ENCODE results near the gene VPS16. TPM values are rescaled to one million over a fixed set of nuclear protein-coding genes. Genes with fewer than 3 reads are reported as not detected.
A peak's percentile ranks its signal among the peaks of the same experiment; 100 is the strongest.

Gene VPS16
- total RNA-seq, 2 donors from 2014 or later, result 22.1 to 24.4 TPM

DNA sequence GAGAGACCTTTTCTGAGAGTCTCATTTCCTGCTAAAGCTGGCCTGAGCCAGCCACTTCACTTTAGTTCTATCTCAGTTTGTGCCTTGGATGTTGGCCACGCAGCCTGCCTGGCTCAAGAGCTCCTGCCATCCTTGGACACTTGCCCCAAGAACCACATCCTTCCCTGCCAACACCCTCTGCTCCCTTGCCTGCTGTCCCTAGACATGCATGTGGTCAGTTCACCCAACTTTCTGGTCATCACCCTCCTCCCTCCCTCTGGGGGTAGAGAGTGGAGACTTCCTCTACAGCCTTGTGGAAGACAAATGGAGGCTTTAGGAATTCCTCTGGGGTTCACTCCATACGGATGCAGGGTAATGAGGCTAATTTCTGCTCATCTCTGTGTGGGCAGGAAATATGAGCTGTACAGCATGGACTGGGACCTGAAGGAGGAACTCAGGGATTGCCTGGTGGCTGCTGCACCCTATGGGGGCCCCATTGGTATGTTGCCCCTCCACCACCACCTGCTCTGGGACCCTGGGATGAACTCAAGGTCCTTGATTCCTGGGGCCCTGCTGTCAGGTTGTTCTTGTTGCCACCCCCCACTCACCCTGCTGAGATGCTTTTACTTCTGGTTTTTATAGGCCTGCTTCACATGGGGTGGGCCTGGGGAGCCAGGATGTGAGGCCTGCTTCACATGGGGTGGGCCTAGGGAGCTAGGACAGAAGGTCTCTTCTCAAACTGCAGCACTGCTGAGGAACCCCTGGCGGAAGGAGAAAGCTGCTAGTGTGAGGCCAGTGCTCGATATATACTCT is 19.0 kb downstream of the VPS16 start:
- ATAC-seq (peak; percentile 79 to 82), DNase-seq (no peak)
- intact Hi-C loops (cut with DNase I), result loop anchor here in 1 of 2 donors (10.0 kb wide), 1 partner anchor 95 kb away; no protein-coding TSS in a partner anchor

DNA sequence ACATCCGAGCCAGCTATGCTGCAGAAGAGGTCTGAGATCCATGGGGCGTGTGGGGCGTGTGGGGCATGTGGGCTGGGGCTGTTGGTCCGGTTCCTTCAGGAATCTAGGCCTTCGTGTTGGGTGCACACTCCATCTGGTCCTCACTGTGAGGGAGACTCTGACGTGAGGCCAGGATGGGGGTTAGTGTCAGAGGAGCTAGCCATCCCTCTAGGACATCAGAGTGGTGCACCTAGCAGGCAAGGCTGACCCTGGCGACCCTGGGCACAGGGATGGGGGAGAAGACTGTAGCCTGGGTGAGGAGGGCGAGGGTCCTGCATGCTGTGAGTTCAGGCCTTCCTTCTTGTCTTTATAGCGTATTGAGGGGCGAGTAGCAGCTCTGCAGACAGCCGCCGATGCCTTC is 24.1 kb downstream of the VPS16 start:
- intact Hi-C loops (cut with DNase I), result no loop called here
- DNase-seq (no peak), ATAC-seq (no peak)

DNA sequence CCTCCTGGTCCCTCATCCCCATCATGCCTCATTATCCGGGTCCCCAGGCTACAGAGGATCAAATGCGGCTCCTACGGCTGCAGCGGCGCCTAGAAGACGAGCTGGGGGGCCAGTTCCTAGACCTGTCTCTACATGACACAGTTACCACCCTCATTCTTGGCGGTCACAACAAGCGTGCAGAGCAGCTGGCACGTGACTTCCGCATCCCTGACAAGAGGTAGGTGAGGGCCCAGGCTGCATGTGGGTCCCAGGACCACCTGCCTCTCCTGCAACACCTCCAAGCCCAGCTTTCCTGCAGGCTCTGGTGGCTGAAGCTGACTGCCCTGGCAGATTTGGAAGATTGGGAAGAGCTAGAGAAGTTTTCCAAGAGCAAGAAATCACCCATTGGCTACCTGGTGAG is 24.6 kb downstream of the VPS16 start:
- ATAC-seq (no peak), DNase-seq (no peak)
- intact Hi-C loops (cut with DNase I), result no loop called here

DNA sequence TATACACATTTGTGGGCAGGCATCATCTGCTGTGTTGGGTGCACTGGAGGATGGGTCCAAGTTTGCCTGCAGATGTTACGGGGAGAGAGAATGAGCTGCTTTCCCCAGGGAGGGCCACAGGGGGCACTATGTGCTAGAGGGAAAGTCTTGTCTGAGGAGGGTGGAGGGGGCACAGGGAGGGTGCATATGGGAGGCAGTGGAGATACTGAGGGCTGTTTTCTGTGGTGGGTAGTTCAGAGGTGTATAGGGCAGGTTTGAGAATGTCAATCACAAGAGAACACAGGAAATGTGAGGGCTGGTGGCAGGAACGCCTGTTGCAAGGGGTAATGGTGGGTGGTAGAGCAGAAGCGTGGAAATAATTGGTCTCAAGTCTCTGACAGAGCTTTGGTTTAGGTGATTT is 25.1 kb downstream of the VPS16 start:
- ATAC-seq (no peak), DNase-seq (no peak)
- intact Hi-C loops (cut with DNase I), result no loop called here

DNA sequence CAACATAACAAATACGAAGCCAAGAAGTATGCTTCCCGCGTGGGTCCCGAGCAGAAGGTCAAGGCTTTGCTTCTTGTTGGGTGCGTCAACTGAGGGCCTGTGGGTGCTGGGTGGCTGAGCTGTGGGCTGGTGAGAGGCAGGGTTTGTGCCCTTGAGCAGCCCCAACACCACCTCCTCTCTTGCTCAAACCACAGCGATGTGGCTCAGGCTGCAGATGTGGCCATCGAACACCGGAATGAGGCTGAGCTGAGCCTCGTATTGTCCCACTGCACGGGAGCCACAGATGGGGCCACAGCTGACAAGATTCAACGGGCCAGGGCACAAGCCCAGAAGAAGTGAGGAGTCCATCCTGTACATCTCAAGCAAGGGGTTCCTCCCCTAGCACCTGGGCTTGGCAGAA is 25.7 kb downstream of the VPS16 start:
- ATAC-seq, result no peak
- intact Hi-C loops (cut with DNase I), result no loop called here
- DNase-seq, result no peak

DNA sequence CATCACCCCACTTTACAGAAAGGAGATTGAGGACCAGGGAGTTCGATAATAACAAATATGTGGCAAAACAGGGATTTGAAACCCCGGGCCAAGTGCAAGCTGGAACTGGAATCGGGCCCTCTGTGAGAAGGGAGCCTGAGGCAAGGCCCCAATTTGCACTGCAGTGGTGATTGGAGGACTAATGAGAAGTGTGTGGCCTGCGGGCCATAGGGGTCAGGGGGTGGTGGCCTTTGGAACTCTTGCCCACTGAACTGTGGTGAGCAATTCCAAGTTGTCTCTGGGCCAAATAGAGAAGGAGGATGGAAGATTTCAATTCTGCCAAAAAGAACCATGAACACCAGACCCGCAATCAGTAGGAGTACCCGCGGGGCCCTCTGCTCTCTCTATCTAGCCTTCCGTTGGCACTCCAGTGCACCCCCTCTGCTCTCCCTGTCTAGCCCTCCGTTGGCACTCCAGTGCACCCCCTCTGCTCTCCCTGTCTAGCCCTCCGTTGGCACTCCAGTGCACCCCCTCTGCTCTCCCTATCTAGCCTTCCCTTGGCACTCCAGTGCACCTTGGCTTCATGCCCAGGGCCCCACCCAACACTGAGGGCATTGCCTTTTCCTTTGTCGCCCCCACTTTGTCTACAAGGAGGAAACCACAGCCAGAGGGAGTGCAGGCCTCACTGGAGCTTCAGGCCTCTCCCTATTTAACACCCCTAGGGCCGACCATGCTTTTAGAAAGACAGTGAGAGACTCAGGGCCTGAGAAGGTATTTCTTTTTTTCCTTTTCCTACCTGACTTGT is 26.7 kb downstream of the VPS16 start:
- ATAC-seq (no peak), DNase-seq (no peak)
- intact Hi-C loops (cut with DNase I), result no loop called here

DNA sequence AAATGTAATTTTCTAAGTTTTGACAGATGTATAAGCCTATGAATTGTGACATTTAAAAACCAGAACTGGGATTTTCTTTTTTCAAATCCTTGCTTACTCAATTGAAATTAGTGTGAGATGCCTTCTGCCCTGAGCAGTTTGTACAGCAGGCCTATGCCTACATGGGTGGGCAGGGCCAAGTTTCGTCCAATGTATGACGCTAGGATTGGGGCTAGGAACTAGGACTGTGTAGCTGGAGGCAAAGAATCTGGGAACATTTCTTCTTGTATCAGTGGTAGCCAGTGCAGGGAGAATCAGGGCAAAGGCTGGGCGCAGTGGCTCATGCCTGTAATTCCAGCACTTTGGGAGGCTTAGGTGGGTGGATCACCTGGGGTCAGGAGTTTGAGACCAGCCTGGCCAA is 28.8 kb downstream of the VPS16 start:
- ATAC-seq (no peak), DNase-seq (no peak)
- intact Hi-C loops (cut with DNase I), result no loop called here

DNA sequence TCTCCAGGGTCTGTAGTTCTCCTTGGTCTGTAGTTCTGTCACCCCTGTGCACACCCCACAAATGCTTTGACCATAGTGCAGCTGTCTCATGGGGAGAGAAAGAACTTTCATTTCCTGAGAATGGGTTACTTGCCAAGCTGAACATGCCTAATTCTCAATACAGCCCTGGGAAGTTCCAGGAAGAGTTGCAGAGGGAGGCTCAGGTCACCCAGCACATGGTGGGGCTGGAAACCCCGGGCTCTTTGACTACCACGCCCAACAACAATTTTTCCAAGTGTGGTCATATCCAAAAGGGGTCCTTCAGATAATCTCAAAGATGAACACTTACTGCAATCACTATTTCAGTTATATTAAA is 30.5 kb downstream of the VPS16 start:
- no peak for DNase-seq
- no peak for ATAC-seq
- intact Hi-C loops (cut with DNase I), result no loop called here

DNA sequence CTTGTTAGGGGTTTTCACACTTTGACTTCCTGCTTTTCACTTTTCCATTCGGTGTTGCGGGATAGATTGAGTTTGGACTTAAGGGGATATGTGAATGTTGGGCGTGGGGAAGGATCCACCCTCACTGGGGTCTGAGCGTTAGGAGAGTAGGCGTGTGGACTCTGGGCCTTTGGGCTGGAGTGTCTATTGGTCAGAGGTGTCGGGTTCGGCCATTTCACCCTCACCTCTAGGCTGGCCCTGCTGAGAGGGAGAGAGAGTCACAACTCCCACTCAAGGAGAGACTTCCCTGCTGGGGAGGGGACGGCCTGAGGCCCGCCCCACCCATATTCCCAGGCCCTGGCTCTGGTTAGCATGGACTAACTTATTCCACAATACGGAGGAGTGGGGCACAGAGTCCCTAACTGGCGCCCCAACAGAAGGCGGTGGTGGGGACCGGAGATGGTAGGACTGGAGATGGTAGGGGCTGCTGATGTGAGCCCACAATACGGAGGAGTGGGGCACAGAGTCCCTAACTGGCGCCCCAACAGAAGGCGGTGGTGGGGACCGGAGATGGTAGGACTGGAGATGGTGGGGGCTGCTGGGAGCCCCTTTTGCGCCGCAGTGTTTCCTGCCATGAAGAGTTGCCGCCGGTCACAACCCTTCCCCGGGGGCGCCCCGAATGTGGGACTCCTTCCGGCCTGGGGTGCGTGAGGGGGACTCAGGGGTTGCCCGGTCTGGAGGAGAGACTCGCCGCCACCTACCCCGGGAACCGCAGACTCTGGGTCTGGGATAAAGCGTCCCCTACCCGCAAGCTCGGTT is 31.3 kb downstream of the VPS16 start:
- peak; percentile 10 to 11 for ATAC-seq
- intact Hi-C loops (cut with DNase I), result no loop called here
- no peak for DNase-seq

DNA sequence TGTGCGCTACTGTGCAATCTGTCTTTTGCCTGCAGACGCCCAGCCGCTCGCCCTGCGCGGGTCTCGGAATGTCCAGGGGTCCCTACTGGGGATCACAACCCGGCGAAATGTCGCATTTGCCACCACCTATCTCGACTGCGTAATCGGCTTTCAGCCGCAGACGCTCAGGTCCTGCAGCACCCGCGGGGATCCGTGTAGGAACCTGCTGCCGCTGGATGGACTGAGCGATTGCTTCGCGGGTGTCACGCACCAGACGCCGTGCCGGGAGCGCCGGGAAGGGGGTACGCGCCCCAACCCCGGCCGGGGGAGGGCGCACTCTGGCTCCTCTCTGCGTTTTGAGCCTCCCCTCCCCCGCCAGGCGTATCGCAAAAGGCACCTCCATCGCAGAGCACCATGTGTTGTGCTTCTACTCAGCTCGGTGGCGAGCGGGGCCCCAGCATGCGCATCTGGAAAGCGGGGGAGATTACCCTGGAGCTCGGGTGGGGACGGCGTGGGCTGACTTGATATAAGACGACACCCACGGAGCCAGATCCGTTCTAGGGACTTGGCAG is 32.0 kb downstream of the VPS16 start:
- ATAC-seq, result peak; percentile 43 to 57
- peak; percentile 68 for DNase-seq
- intact Hi-C loops (cut with DNase I), result no loop called here

DNA sequence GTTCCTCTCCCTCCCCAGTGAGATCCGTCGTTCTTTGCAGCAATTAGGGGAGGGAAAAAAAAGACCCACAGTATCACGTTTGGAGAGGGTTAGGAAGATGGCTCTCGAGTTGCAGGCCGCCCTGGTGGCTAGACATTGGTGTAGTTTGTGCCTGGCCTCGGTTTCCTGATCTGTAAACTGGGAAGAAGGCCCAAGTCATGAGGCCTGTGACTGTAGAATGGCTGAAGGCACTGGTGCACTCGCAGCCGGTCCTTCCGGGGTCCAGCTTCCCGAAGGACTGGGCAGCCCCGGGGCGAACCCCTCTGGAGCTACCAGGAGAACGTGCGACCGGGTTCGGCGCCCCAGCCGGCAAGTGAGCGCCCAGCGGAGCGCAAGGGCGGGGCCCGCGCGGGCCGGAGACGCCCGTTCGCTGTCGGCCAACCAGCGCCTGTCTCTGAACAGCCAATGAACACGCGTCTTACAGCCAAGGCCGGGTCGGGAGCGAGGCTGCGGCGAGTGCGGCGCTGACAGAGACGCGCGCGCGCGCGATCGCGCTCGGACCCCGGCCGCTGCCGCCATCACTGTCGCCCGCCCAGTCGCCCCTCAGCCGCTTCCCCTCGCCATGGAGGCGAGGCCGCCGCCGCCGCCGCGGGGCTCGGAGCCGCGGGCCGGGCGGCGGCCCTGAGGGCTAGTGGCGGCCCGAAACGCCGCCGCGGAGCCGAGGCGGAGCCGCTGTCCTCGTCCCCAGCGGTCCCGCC is 32.6 kb downstream of the VPS16 start, which contains the start of gene PTPRA:
TSS of gene PTPRA (plus strand) at position 472 of the 737 bp plus-strand sequence. CDS start 90,797 bp downstream, outside the sequence.
- peak; percentile 95 for DNase-seq
- intact Hi-C loops (cut with DNase I), result no loop called here
- ATAC-seq, result peak; percentile 97 to 98

DNA sequence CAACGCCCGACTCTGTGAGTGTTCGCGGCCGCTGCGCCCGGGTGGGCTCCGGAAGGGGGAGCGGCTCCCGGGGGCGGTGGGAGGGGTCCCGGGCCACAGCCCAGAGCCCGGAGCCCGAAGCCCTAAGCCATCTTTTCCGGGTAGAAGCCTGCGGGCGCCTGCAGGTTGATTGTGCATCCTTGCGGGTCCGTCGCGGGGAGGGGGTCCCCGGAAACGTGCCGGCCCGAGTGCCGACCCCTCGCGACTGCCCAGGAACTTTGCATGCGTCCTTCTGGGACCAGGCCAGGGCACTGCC is 33.1 kb downstream of the VPS16 start:
- intact Hi-C loops (cut with DNase I), result no loop called here
- DNase-seq, result peak; percentile 72
- peak in 1 of 2 donors; percentile 63 for ATAC-seq

DNA sequence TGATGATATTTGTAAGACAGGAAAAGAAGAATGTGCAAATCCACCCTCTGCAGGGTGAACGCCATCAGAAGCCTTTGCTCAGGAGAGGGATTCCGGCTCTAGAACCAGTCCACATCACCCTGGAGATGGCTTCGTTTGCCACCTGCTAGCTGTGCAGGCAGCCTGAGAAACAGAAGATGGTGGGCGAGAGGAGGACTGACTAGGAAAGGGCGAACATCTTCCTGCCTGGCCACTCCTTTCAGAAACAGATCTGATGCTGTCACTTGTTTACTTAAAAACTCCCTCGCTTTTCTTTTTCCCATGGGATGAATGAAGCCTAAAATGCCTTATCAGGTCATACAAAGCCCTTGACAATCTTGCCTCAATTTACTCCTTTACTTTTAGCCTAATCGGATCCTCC is 33.9 kb downstream of the VPS16 start:
- DNase-seq, result no peak
- intact Hi-C loops (cut with DNase I), result no loop called here
- no peak for ATAC-seq

DNA sequence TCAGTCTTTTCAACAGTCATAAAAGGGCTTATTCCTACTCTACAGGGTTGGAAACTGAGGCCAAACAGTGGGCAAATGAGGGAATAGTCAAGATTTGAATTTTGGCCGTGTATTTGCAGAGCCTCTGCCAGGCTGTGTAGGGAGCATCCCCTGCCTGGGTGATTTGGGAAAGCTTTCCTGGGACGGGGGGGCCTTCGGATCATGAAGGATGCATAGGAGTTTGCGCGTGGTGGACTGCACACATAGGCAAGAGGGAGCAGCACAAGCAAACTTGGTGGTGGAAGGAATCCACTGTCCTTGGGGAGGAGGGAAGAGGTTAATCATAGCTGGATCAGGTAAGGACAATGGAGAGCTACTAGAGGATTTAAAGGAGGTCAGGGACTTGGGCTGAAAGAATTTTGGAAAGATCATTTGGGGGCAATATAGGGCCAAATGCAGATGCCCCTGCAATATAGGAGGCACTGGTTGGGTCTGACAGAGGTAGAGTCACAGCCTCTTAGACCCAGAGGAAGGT is 35.2 kb downstream of the VPS16 start:
- ATAC-seq, result no peak
- intact Hi-C loops (cut with DNase I), result no loop called here
- DNase-seq, result no peak

DNA sequence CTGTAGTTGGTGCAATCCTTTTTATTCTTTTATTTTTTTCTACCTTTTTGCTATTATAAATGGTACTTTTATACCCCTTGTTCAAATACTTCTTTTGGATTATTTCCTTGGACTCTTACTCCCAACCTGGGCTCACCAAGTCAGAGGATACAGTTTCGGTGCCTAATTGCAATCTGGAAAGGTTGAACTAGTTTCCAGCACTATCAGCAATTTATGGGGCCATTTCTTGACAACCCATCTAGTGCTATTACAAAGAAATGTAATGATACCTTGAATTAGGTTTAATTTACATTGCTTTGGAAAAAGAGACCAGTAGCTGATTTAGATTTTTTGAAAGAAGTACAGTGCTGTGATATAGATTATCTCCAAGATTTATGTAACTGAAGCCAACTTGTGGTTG is 38.0 kb downstream of the VPS16 start:
- DNase-seq, result no peak
- intact Hi-C loops (cut with DNase I), result no loop called here

DNA sequence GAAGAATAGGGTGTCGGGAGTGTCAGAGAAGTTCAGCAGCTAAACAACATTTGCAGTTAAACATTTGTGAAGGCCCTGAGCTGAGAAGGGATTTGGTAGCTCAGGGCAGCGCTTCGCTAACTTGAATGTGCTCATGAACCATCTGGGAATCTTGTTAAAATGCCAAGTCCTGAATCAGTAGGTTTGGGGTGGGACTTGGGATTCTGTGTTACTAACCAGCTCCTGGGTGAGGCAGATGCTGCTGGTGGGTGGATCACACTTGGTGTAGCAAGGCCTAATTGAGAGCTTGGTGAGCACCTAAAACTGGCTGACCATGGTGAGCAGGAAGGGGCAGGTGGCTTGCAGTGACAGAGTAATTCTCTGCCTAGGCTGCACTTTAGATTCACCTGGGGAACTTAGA is 38.6 kb downstream of the VPS16 start:
- peak; percentile 47 to 86 for ATAC-seq
- no peak for DNase-seq
- intact Hi-C loops (cut with DNase I), result no loop called here

More for the DNA sequence above, 38.0 kb downstream of the VPS16 start:
- no peak for ATAC-seq

DNA sequence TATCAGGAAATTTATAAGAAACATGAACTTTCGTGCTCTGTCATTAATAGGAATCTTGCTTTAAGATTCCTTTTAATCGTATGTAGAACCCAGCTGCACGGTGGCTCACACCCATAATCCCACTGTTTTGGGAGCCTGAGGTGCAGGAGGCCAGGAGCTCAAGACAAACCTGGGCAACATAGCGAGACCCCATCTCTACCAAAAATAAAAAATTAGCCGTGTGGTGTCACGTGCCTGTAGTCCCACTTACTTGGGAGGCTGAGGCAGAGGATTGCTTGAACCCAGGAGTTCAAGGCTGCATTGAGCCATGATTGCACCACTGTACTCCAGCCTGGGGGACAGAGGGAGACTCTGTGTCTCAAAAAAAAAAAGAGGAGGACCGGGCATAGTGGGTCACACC is 40.1 kb downstream of the VPS16 start:
- no peak for ATAC-seq
- DNase-seq, result no peak
- intact Hi-C loops (cut with DNase I), result no loop called here

DNA sequence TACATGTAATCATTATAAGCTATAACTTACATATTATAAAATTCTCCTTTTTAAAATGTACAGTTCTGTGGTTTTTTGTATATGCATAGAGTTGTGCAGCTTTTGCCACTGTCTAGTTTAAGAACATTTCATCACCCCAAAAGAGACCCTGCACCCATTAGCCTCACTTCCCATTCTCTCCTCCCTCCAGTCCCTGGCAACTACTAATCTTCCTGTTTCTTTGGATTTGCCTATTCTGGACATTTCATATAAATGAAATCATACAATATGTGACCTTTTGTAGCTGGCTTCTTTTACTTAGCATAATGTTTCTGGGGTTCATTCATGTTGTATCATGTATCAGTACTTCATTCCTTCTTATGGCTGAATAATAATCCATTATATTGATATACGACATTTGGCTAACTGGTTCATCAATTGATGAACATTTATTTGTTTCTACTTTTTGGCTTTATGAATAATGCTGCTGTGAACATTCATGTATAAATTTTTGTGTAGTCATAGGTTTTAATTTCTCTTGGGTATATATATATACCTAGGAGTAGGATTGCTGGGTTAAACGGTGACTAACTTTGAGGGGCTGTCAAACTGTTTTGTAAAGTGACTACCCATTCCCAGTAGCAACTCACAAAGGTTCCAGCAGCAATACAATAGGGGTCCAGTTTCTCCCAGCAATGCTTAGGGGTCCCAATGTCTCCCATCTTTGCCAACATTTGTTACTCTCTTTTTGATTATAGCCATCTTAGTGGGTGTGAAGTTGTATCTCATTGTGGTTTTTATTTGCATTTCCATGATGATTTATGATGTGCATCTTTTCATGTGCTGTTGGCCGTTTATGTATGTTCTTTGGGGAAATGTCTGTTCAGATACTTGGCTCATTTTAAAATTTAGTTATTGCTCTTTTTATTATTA is 43.4 kb downstream of the VPS16 start:
- DNase-seq, result no peak
- intact Hi-C loops (cut with DNase I), result no loop called here
- no peak for ATAC-seq

Measured in left cardiac atrium (tissue), 4 donors.